ENCODE results near the gene FBLN1. TPM values are rescaled to one million over a fixed set of nuclear protein-coding genes. Genes with fewer than 3 reads are reported as not detected.
"Not testable (repeated sequence)": the region's sequence is repeated elsewhere in the genome, so short reads cannot be mapped to it uniquely, and the experiment has no call there.

FBLN1 gene
- total RNA-seq, 2 donors from 2014 or later: 92.8 to 354 TPM

- no peaks in the 10 kb centered on the region for H3K36me3 ChIP-seq
- no peak for TF ChIP-seq CTCF (IDR thresholded peaks at IDR 0.05)
- no peak overlapping the region for H3K4me3 ChIP-seq
- H3K27ac ChIP-seq: no peak overlapping the region
- H3K9me3 ChIP-seq: no peaks in the 10 kb centered on the region
- no peaks in the 10 kb centered on the region for H3K27me3 ChIP-seq
- no peak for DNase-seq (ENCODE audit: low spot score)
- H3K4me1 ChIP-seq: no peaks in the 10 kb centered on the region
Observed at GRCh38 chr22:45620706-45621105, 118.0 kb downstream of the FBLN1 start.

DNA sequence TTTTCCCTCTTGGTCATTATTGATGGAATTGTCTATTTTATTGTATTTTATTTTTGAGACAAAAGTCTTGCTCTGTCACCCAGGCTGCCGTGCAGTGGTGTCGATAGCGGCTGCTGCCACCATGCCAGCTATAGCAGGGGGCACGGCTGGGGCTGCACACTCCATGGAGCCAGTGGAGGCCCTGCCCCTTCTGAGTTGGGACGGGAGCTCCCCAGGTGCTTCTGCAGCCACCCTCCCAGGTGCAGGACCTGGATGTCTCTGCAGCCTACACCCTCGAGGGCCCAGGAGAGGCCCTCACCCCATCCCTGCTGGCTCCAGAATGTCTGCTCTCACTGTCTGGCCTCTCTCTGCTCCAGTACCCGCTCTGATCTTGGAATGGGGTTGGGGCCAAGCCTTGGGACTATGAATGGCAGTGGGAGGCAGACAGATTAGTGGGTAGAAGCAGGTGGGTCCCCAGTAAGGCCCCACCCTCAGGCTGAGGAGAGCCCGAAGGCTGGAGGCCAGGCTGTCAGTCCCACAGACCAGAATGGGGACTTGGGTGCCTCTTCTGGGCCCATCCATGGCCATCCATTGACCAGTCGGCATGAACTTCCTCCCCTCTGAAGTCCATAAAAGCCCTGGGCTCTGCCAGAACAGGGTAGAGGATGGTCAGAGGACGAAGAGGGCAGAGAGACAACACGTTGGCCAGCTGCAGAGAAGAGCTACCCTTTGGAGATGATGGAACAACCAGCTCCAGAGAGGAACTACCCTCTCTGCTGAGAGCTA is 119.3 kb downstream of the FBLN1 start:
- Histone ChIP-seq H3K27ac (no peak overlapping the region), H3K27me3 (no peaks in the 10 kb centered on the region), H3K4me1 (no peaks in the 10 kb centered on the region), H3K9me3 (no peaks in the 10 kb centered on the region), H3K4me3 (no peak overlapping the region), H3K36me3 (no peaks in the 10 kb centered on the region)
- no peak for TF ChIP-seq CTCF (IDR thresholded peaks at IDR 0.05)
- DNase-seq (ENCODE audit: low spot score): no peak

DNA sequence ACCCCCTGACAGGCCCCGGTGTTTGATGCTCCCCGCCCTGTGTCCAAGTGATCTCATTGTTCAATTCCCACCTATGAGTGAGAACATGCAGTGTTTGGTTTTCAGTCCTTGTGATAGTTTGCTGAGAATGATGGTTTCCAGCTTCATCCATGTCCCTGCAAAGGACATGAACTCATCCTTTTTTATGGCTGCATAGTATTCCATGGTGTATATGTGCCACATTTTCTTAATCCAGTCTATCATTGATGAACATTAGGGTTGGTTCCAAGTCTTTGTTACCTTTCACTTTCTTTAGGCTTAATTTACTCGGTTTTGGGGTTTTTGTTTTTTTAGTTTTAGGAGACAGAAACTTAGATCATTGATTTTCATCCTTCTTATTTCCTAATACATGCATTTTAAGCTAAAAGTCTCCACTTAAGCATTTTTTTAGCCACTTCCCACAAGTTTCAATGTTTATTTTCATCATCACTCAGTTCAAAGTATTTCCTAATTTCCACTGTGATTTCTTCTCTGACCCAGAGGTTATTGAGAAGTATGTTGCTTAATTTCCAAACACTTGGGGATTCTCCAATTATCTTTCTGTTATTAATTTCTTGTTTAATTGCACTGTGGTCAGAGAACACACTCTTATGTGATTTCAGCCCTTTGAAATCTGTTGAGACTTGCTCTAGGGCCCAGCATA is 120.9 kb downstream of the FBLN1 start:
- not testable (repeated sequence) for H3K27me3 ChIP-seq; H3K4me3 ChIP-seq; H3K36me3 ChIP-seq; H3K27ac ChIP-seq; H3K9me3 ChIP-seq; DNase-seq (ENCODE audit: low spot score); H3K4me1 ChIP-seq

GRCh38 chr22:45626198-45626651 is 123.5 kb downstream of the FBLN1 start:
- no peaks in the 10 kb centered on the region for H3K4me1 ChIP-seq
- TF ChIP-seq CTCF (IDR thresholded peaks at IDR 0.05): no peak
- no peaks in the 10 kb centered on the region for H3K36me3 ChIP-seq
- H3K4me3 ChIP-seq: no peak overlapping the region
- no peak overlapping the region for H3K27ac ChIP-seq
- no peaks in the 10 kb centered on the region for H3K27me3 ChIP-seq
- no peak for DNase-seq (ENCODE audit: low spot score)
- no peaks in the 10 kb centered on the region for H3K9me3 ChIP-seq

DNA sequence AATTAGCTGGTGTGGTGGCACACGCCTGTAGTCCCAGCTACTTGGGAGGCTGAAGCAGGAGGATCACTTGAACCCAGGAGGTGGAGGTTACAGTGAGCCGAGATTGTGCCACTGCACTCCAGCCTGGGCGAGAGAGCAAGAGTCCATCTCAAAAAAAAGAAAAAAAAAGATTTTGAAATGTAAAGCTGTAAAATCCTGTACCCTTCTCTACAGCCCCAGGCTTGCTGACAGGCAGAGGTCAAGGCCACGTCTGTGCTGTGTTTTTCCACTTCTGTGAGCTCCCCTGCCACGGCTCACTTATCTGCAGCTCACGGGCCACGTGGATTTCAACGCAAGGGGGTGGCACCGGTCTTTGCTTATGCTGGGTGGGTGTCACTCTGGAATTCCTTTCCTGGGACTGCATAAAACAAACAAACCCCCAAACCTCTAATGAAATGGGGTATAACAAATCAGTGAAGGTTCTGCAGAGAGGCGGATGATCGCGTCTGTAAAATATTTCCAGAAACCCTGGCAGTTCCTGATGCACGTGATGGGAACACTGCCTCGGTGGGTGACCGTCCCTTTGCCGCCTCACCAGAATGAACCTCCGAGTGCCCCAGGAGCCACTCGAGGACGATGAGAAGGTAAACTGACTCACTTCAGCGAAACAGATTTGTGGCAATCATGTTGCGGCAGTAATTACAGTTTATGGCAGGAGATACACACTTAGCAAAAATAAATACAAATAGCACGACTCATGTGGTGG is 125.0 kb downstream of the FBLN1 start:
- H3K4me1 ChIP-seq: no peaks in the 10 kb centered on the region
- H3K9me3 ChIP-seq: no peaks in the 10 kb centered on the region
- no peaks in the 10 kb centered on the region for H3K27me3 ChIP-seq
- DNase-seq (ENCODE audit: low spot score): no peak
- no peak overlapping the region for H3K27ac ChIP-seq
- no peak overlapping the region for H3K4me3 ChIP-seq
- H3K36me3 ChIP-seq: no peaks in the 10 kb centered on the region
- no peak for TF ChIP-seq CTCF (IDR thresholded peaks at IDR 0.05)

DNA sequence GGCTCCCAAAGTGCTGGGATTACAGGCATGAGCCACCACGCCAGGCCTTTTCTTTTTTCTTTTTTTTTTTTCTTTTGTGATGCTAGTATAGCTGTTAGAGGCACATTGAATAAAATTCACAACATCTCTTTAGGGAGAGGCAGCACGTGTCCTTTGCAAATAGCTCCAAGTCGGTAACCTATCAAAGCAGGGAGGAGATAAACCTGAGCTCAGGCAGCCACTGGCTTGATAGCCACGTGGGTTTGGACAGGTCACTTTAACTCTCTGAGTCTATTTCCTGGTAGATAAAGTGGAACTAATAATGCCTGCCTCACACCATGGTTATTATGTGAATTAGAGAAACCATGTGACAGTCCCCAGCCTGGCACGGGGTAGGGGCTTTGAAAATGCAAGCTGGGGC is 125.8 kb downstream of the FBLN1 start:
- Histone ChIP-seq H3K36me3 (no peaks in the 10 kb centered on the region), H3K27me3 (no peaks in the 10 kb centered on the region), H3K4me1 (no peaks in the 10 kb centered on the region), H3K9me3 (no peaks in the 10 kb centered on the region), H3K4me3 (no peak overlapping the region), H3K27ac (no peak overlapping the region)
- DNase-seq (ENCODE audit: low spot score): no peak
- TF ChIP-seq CTCF (IDR thresholded peaks at IDR 0.05): no peak

All from right atrium auricular region (tissue), 2 donors.